Tibial nerve (tissue), 4 donors: ENCODE measurements around the gene CALB2. TPM values are rescaled to one million over a fixed set of nuclear protein-coding genes. Genes with fewer than 3 reads are reported as not detected.

ENCODE experiments used
- DNase-seq, 2 donors: peaks; one replicate each; pipeline ENCODE4 v3.0.0-alpha.2; 2019; ENCODE audit warnings: low spot score in 2 of 2
- H3K27ac ChIP-seq, 4 donors: fragments of 200-600 bp; sonication (generic) in 3 of 4; one replicate each; pipeline ENCODE4 v1.5.1; 2017 to 2019; ENCODE audit warnings: mild to moderate bottlenecking in 1 of 4
- H3K27me3 ChIP-seq, 2 donors: fragments of 200-600 bp; sonication (generic) in 1 of 2; one replicate each; pipeline versions ENCODE4 v1.5.1 to v1.6.0; 2017 to 2019
- H3K36me3 ChIP-seq, 3 donors: fragments of 200-600 bp; sonication (generic); one replicate each; pipeline ENCODE4 v1.5.1; 2018 to 2019
- H3K4me1 ChIP-seq, 4 donors: fragments of 200-600 bp; sonication (generic) in 3 of 4; one replicate each; pipeline ENCODE4 v1.5.1; 2017 to 2019
- H3K4me3 ChIP-seq, 4 donors: fragments of 200-600 bp; sonication (generic) in 3 of 4; one replicate each; pipeline ENCODE4 v1.5.1; 2017 to 2019; ENCODE audit warnings: mild to moderate bottlenecking in 1 of 4, moderate library complexity in 1 of 4
- H3K9me3 ChIP-seq, 4 donors: fragments of 200-600 bp; sonication (generic) in 3 of 4; one replicate each; pipeline ENCODE4 v1.5.1; 2017 to 2019
- EP300 ChIP-seq, 2 donors: sonication (generic); formaldehyde crosslinking; IDR thresholded peaks; one replicate each; pipeline ENCODE4 v1.6.1; 2017; ENCODE audit warnings: antibody characterized with exemption in 2 of 2, mild to moderate bottlenecking in 1 of 2
- POLR2A ChIP-seq, 2 donors: fragments of 450-650 bp; IDR thresholded peaks; one replicate each; pipeline ENCODE4 v1.6.1; 2017; ENCODE audit warnings: antibody characterized with exemption in 2 of 2, mild to moderate bottlenecking in 2 of 2, moderate library complexity in 2 of 2
- WGBS, 2 donors: methylation state at CpG; one replicate each; pipeline ENCODE4 v1.1.5; 2018; 5-methylcytosine and 5-hydroxymethylcytosine counted together
- total RNA-seq, 4 donors: library from RNA; depleted of rRNA; stranded (reverse); fragments of >200 nt; gene quantifications; one replicate each; pipeline ENCODE4 v1.1.0, GENCODE V29; 2016
- TF ChIP-seq, protein P1 (sequence below), 5 experiments: fragments of 200-600 bp in 3 of 5; fragments of 450-650 bp in 2 of 5; sonication (generic) in 3 of 5; IDR thresholded peaks; one replicate each; pipeline ENCODE4 v1.5.1; 2016 to 2019; ENCODE audit warnings: antibody characterized with exemption in 5 of 5, mild to moderate bottlenecking in 3 of 5, moderate library complexity in 2 of 5

CALB2 gene
- total RNA-seq, 4 donors from 2014 or later, result 3.5 to 24.7 (median 11.3) TPM

DNA sequence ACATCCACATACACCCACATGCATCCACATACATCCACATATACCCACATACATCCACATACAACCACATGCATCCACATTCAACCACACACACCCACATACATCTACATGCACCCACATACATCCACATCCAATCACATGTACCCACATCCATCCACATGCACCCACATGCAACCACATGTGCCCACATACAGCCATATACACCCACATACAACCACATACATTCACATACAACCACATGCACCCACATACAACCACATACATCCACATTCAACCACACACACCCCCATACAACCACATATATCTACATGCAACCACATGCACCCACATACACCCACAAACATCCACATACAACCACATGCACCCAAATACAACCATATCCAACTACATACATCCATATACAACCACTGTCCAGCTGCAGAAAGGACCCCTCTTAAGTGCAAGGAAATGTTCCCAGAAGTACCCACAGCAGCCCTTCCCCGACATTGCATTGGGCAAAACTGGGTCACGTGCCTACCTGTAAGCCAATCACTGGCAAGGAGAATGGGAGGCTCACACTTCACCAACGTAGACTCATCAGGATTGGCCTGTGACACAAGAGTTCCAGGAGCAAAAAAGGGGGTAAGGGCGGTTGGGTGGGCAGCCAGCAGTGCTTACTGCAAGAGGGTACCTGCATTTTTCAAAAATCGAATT lies 18.1 kb downstream of the CALB2 start:
- 81 to 83% methylated on average over 5 of the region's 5 CpGs for WGBS, 2 donors
- Histone ChIP-seq H3K4me1 (no peaks in the 10 kb centered on the region), H3K4me3 (no peak overlapping the region), H3K36me3 (no peaks in the 10 kb centered on the region), H3K27me3 (no peaks in the 10 kb centered on the region), H3K27ac (no peak overlapping the region), H3K9me3 (peaks cover 0 to 3% (median 0%) of the 10 kb centered on the region in 4 donors)
- no peak for DNase-seq
- TF ChIP-seq, protein P1, sequence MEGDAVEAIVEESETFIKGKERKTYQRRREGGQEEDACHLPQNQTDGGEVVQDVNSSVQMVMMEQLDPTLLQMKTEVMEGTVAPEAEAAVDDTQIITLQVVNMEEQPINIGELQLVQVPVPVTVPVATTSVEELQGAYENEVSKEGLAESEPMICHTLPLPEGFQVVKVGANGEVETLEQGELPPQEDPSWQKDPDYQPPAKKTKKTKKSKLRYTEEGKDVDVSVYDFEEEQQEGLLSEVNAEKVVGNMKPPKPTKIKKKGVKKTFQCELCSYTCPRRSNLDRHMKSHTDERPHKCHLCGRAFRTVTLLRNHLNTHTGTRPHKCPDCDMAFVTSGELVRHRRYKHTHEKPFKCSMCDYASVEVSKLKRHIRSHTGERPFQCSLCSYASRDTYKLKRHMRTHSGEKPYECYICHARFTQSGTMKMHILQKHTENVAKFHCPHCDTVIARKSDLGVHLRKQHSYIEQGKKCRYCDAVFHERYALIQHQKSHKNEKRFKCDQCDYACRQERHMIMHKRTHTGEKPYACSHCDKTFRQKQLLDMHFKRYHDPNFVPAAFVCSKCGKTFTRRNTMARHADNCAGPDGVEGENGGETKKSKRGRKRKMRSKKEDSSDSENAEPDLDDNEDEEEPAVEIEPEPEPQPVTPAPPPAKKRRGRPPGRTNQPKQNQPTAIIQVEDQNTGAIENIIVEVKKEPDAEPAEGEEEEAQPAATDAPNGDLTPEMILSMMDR (IDR thresholded peaks at IDR 0.05), result no peak
- TF ChIP-seq EP300 (IDR thresholded peaks at IDR 0.05) (no peak), POLR2A (IDR thresholded peaks at IDR 0.05) (no peak)

DNA sequence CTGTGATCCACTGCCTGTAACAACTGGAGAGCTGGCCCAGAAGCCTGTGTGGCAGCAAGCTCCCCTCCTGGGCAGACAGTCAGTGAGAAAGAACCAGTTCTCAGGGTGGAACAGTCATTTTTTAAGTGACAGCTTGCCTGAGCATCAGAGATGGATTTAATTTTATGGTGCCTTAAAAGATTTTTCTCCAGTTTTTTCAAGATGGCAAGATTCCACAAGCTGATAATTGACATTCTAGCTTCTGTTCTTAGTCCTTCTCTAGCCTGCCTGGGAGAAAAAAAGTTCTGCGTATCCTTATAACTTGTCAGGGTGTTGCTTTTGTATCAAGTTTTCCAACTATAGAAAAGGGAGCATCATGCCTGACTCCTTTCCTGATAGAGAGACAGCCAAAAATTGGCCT lies 21.2 kb downstream of the CALB2 start:
- WGBS, 2 donors, result 86 to 98% methylated on average over 1 of the region's 1 CpG
- no peak for TF ChIP-seq POLR2A (IDR thresholded peaks at IDR 0.05)
- TF ChIP-seq, protein P1 (IDR thresholded peaks at IDR 0.05), result no peak
- TF ChIP-seq EP300 (IDR thresholded peaks at IDR 0.05), result no peak
- Histone ChIP-seq H3K27me3 (no peaks in the 10 kb centered on the region), H3K27ac (no peak overlapping the region), H3K4me3 (no peak overlapping the region), H3K9me3 (peaks cover 0 to 3% (median 0%) of the 10 kb centered on the region in 4 donors), H3K36me3 (no peaks in the 10 kb centered on the region), H3K4me1 (no peaks in the 10 kb centered on the region)
- DNase-seq, result no peak

DNA sequence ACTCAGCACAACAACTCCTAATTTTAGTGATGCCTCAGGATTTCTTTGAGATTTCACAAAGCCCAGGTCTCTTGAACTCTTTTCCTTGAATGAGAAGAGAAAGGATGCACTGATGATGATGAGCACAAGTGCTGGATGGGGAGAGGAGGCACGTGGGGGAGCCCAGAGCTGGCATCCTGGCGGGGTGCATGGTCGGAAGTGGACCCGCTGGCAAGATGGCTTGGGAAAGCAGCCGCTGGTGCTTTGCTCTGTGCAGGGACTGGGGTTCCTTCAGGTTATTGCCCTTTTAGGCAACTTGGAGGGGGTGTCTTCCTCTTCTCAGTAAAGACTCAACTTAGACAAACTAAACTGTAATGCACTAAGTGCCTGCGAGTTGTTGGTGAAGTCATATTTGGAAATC lies 22.3 kb downstream of the CALB2 start:
- Histone ChIP-seq H3K9me3 (peaks cover 0 to 3% (median 0%) of the 10 kb centered on the region in 4 donors), H3K4me3 (no peak overlapping the region), H3K4me1 (no peaks in the 10 kb centered on the region), H3K27ac (no peak overlapping the region), H3K36me3 (no peaks in the 10 kb centered on the region), H3K27me3 (peaks cover 0 to 6% of the 10 kb centered on the region in 2 donors)
- no peak for TF ChIP-seq EP300 (IDR thresholded peaks at IDR 0.05)
- TF ChIP-seq, protein P1 (IDR thresholded peaks at IDR 0.05), result no peak
- no peak for TF ChIP-seq POLR2A (IDR thresholded peaks at IDR 0.05)
- WGBS, 2 donors, result 62 to 73% methylated on average over 6 of the region's 6 CpGs
- DNase-seq, result no peak

DNA sequence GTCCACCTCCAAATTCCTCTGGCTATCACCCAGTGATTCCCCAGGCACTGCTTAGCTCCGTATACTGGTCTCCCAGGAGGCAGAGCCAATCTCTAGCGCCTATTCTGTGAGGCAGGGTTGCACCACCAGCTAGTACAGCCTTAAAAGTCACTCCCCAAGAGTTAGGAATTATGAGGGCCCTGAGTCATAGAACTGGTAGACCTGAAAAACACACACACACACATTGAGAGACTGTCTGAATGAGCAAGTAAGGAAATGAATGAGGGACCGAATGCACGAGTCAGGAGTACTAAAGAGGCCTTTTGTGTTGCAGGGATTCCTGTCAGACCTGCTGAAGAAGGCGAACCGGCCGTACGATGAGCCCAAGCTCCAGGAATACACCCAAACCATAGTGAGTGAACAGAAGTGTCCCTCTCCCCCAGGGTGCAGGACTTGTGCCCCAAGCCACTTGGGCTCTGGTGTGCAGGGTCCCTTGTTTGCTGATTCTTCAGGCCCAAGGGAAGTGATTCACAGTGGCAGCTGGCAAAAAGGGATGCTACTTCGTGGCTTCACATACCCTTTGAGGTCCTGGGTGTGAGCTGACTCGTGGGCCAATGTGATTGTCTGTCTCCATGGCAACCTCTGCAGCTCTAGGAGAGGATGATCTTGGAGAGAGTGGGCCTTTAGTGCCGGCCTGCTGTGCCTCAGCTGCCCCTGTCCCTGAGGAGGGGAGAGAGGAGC lies 24.7 kb downstream of the CALB2 start:
- Histone ChIP-seq H3K27me3 (peaks cover 0 to 9% of the 10 kb centered on the region in 2 donors), H3K4me3 (no peak overlapping the region), H3K9me3 (no peaks in the 10 kb centered on the region), H3K4me1 (no peaks in the 10 kb centered on the region), H3K27ac (no peak overlapping the region), H3K36me3 (no peaks in the 10 kb centered on the region)
- no peak for DNase-seq
- 43 to 52% methylated on average over 10 to 11 of the region's 11 CpGs for WGBS, 2 donors
- TF ChIP-seq POLR2A (IDR thresholded peaks at IDR 0.05) (no peak), EP300 (IDR thresholded peaks at IDR 0.05) (no peak)
- TF ChIP-seq, protein P1 (IDR thresholded peaks at IDR 0.05), result no peak

DNA sequence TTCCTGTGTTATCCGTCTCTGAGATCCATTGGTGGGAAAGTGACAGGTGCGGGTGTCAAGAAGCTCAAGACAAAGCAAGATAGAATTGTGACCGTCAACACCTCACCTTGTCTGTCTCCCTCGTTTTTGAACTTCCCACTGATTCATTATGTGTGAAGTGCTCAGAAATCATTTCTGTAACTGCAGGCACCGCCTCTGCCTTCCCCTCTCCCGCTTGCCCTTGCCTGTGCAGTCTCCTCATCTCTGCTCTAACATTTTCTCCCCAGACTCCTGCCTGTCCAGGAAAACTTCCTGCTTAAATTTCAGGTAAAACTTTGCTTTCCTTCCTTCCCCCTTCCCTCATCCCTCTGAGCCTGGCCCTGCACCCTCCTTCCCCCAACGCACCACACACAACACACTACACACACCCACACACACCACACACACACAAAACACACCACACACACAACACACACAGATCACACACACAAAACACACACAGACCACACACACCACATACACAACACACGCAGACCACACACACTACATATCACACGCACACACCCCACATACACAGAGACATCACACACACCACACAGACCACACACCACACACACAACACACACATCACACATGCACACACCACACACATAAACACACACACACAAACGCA lies 25.7 kb downstream of the CALB2 start:
- Histone ChIP-seq H3K9me3 (no peaks in the 10 kb centered on the region), H3K36me3 (no peaks in the 10 kb centered on the region), H3K27me3 (peaks cover 0 to 11% of the 10 kb centered on the region in 2 donors), H3K27ac (no peak overlapping the region), H3K4me1 (no peaks in the 10 kb centered on the region), H3K4me3 (no peak overlapping the region)
- 61 to 65% methylated on average over 10 of the region's 10 CpGs for WGBS, 2 donors
- no peak for TF ChIP-seq POLR2A (IDR thresholded peaks at IDR 0.05)
- TF ChIP-seq EP300 (IDR thresholded peaks at IDR 0.05), result no peak
- TF ChIP-seq, protein P1 (IDR thresholded peaks at IDR 0.05), result no peak
- DNase-seq, result no peak
